GM23338 (cell line): ENCODE results near the gene ZBTB24.

Experiments
- CREB1 ChIP-seq: fragments of 250-450 bp; sonication (Bioruptor Pico); IDR thresholded peaks from 2 replicates; pipeline ENCODE4 v1.5.0; 2020; ENCODE audit warnings: low read depth, mild to moderate bottlenecking, moderate library complexity
- EZH2 ChIP-seq: fragments of 200-600 bp; sonication (generic); IDR thresholded peaks from one replicate; pipeline ENCODE4 v1.8.0; 2017; ENCODE audit warnings: antibody characterized with exemption, mild to moderate bottlenecking, low read depth; ENCODE audit not compliant: unreplicated experiment
- EZH2phosphoT487 ChIP-seq: fragments of 200-600 bp; sonication (generic); IDR thresholded peaks from one replicate; pipeline ENCODE4 v1.8.1; 2018; ENCODE audit warnings: antibody characterized with exemption; ENCODE audit not compliant: unreplicated experiment
- JUNB ChIP-seq: IDR thresholded peaks from one replicate; pipeline ENCODE4 v1.6.1; 2016; ENCODE audit warnings: antibody characterized with exemption; ENCODE audit not compliant: unreplicated experiment
- NANOG ChIP-seq: IDR thresholded peaks from 2 replicates; pipeline ENCODE4 v1.6.1; 2016; ENCODE audit warnings: antibody characterized with exemption, borderline replicate concordance
- POLR2AphosphoS5 ChIP-seq: IDR thresholded peaks from 2 replicates; pipeline ENCODE4 v1.6.1; 2016; ENCODE audit warnings: antibody characterized with exemption, low read depth
- ZNF114 ChIP-seq: fragments of 250-450 bp; sonication (Bioruptor Pico); IDR thresholded peaks from 2 replicates; pipeline ENCODE4 v1.5.0; 2020; ENCODE audit warnings: mild to moderate bottlenecking, moderate library complexity
- ZNF331 ChIP-seq: fragments of 250-450 bp; sonication (Bioruptor Pico); IDR thresholded peaks from 2 replicates; pipeline ENCODE4 v1.5.0; 2020; ENCODE audit warnings: low read depth, mild to moderate bottlenecking, moderate library complexity
- TF ChIP-seq, protein P1 (sequence below), 2 experiments: fragments of 200-600 bp in 1 of 2; sonication (generic) in 1 of 2; conservative IDR thresholded peaks; 2 replicates each; pipeline versions ENCODE4 v1.5.1 to v1.6.1; 2016 to 2017; ENCODE audit warnings: antibody characterized with exemption in 2 of 2, low read depth in 2 of 2, mild to moderate bottlenecking in 2 of 2, moderate library complexity in 1 of 2
- TF ChIP-seq, protein P2 (sequence below): IDR thresholded peaks from one replicate; pipeline ENCODE4 v1.6.1; 2018; ENCODE audit warnings: antibody characterized with exemption; ENCODE audit not compliant: unreplicated experiment
- TF ChIP-seq, protein P3 (sequence below): fragments of 250-450 bp; sonication (Bioruptor Pico); IDR thresholded peaks from 2 replicates; pipeline ENCODE4 v1.5.0; 2020; ENCODE audit warnings: mild to moderate bottlenecking, moderate library complexity

DNA sequence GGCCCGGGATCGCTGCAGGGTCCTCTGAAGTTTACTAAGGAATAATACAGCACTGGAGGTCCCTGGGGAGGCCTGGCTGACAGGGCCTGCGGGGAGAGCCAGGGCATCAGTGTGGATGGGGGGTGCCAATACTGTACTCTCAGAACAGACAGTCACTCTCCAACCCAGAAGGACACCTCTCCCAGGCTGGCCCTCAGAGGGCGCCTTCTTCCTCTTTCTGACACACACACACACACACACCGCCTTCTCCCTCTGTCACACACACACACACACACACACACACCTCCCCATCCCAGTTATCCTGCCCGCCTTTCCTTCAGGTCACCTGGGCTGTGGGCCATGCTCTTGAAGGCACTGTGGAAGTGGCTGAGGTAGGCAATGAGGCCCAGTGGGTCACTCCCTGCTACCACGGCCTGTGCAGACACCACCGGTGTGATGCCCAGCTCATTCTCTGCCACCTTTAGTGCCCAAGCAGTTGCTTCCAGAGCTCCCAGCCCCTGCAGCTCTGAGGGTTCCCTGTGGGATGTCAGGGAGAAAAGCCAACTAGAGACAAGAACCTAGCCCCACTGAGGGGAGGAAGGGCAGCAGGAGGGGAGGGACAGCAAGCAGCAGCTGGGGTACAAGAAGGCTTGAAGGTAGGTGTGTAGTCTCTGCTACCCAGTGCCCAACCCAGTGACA is 35.0 kb downstream of the ZBTB24 start:
- TF ChIP-seq, protein P1, sequence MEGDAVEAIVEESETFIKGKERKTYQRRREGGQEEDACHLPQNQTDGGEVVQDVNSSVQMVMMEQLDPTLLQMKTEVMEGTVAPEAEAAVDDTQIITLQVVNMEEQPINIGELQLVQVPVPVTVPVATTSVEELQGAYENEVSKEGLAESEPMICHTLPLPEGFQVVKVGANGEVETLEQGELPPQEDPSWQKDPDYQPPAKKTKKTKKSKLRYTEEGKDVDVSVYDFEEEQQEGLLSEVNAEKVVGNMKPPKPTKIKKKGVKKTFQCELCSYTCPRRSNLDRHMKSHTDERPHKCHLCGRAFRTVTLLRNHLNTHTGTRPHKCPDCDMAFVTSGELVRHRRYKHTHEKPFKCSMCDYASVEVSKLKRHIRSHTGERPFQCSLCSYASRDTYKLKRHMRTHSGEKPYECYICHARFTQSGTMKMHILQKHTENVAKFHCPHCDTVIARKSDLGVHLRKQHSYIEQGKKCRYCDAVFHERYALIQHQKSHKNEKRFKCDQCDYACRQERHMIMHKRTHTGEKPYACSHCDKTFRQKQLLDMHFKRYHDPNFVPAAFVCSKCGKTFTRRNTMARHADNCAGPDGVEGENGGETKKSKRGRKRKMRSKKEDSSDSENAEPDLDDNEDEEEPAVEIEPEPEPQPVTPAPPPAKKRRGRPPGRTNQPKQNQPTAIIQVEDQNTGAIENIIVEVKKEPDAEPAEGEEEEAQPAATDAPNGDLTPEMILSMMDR (conservative IDR thresholded peaks at IDR 0.05; ENCODE audit: low read depth in 2 of 2) = peak in 1 of 2 experiments; percentile 52; a peak in 3 of 4 replicates
- TF ChIP-seq POLR2AphosphoS5 (no peak), EZH2phosphoT487 (no peak), CREB1 (CRISPR knock-in tag) (no peak), EZH2 (no peak), JUNB (no peak), NANOG (no peak), ZNF331 (CRISPR knock-in tag) (no peak), ZNF114 (no peak)
- TF ChIP-seq, protein P2, sequence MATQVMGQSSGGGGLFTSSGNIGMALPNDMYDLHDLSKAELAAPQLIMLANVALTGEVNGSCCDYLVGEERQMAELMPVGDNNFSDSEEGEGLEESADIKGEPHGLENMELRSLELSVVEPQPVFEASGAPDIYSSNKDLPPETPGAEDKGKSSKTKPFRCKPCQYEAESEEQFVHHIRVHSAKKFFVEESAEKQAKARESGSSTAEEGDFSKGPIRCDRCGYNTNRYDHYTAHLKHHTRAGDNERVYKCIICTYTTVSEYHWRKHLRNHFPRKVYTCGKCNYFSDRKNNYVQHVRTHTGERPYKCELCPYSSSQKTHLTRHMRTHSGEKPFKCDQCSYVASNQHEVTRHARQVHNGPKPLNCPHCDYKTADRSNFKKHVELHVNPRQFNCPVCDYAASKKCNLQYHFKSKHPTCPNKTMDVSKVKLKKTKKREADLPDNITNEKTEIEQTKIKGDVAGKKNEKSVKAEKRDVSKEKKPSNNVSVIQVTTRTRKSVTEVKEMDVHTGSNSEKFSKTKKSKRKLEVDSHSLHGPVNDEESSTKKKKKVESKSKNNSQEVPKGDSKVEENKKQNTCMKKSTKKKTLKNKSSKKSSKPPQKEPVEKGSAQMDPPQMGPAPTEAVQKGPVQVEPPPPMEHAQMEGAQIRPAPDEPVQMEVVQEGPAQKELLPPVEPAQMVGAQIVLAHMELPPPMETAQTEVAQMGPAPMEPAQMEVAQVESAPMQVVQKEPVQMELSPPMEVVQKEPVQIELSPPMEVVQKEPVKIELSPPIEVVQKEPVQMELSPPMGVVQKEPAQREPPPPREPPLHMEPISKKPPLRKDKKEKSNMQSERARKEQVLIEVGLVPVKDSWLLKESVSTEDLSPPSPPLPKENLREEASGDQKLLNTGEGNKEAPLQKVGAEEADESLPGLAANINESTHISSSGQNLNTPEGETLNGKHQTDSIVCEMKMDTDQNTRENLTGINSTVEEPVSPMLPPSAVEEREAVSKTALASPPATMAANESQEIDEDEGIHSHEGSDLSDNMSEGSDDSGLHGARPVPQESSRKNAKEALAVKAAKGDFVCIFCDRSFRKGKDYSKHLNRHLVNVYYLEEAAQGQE = no peak
- TF ChIP-seq, protein P3, sequence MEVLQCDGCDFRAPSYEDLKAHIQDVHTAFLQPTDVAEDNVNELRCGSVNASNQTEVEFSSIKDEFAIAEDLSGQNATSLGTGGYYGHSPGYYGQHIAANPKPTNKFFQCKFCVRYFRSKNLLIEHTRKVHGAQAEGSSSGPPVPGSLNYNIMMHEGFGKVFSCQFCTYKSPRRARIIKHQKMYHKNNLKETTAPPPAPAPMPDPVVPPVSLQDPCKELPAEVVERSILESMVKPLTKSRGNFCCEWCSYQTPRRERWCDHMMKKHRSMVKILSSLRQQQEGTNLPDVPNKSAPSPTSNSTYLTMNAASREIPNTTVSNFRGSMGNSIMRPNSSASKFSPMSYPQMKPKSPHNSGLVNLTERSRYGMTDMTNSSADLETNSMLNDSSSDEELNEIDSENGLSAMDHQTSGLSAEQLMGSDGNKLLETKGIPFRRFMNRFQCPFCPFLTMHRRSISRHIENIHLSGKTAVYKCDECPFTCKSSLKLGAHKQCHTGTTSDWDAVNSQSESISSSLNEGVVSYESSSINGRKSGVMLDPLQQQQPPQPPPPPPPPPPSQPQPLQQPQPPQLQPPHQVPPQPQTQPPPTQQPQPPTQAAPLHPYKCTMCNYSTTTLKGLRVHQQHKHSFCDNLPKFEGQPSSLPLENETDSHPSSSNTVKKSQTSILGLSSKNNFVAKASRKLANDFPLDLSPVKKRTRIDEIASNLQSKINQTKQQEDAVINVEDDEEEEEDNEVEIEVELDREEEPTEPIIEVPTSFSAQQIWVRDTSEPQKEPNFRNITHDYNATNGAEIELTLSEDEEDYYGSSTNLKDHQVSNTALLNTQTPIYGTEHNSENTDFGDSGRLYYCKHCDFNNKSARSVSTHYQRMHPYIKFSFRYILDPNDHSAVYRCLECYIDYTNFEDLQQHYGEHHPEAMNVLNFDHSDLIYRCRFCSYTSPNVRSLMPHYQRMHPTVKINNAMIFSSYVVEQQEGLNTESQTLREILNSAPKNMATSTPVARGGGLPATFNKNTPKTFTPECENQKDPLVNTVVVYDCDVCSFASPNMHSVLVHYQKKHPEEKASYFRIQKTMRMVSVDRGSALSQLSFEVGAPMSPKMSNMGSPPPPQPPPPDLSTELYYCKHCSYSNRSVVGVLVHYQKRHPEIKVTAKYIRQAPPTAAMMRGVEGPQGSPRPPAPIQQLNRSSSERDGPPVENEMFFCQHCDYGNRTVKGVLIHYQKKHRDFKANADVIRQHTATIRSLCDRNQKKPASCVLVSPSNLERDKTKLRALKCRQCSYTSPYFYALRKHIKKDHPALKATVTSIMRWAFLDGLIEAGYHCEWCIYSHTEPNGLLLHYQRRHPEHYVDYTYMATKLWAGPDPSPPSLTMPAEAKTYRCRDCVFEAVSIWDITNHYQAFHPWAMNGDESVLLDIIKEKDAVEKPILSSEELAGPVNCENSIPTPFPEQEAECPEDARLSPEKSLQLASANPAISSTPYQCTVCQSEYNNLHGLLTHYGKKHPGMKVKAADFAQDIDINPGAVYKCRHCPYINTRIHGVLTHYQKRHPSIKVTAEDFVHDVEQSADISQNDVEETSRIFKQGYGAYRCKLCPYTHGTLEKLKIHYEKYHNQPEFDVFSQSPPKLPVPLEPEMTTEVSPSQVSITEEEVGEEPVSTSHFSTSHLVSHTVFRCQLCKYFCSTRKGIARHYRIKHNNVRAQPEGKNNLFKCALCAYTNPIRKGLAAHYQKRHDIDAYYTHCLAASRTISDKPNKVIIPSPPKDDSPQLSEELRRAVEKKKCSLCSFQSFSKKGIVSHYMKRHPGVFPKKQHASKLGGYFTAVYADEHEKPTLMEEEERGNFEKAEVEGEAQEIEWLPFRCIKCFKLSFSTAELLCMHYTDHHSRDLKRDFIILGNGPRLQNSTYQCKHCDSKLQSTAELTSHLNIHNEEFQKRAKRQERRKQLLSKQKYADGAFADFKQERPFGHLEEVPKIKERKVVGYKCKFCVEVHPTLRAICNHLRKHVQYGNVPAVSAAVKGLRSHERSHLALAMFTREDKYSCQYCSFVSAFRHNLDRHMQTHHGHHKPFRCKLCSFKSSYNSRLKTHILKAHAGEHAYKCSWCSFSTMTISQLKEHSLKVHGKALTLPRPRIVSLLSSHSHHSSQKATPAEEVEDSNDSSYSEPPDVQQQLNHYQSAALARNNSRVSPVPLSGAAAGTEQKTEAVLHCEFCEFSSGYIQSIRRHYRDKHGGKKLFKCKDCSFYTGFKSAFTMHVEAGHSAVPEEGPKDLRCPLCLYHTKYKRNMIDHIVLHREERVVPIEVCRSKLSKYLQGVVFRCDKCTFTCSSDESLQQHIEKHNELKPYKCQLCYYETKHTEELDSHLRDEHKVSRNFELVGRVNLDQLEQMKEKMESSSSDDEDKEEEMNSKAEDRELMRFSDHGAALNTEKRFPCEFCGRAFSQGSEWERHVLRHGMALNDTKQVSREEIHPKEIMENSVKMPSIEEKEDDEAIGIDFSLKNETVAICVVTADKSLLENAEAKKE (CRISPR knock-in tag) = no peak
